HG03460 (cell line): ENCODE results near the gene PAGE2B.
"Not testable (repeated sequence)": the region's sequence is repeated elsewhere in the genome, so short reads cannot be mapped to it uniquely, and the experiment has no call there.

ENCODE experiments used
- ATAC-seq: cut with Tn5 transposase; IDR thresholded peaks from one replicate; pipeline ENCODE4 v1.9.1; 2021; ENCODE audit not compliant: unreplicated experiment

The PAGE2B gene

GRCh38 chrX:55107911-55108310 lies 33.1 kb downstream of the PAGE2B start:
- ATAC-seq, result no peak

DNA sequence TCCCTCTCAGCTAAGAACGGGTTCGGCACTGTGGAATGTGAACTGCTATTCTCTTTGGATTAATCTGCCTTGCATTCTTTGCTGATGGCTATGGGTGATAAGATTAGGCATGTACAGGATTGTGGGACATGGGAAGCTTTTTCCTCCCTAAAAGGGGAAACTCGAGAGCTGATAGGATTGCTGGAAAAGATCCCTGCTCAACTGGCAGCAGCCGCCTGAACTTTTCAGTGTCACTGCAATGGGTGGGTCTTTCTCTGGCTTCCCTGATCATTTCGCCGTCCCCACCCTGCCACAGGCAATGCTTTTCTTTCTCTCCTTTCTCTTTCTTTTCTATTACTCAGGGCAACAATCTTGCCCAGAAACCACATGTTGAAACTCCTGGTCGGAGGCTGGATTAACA lies 34.5 kb downstream of the PAGE2B start:
- ATAC-seq, result no peak

DNA sequence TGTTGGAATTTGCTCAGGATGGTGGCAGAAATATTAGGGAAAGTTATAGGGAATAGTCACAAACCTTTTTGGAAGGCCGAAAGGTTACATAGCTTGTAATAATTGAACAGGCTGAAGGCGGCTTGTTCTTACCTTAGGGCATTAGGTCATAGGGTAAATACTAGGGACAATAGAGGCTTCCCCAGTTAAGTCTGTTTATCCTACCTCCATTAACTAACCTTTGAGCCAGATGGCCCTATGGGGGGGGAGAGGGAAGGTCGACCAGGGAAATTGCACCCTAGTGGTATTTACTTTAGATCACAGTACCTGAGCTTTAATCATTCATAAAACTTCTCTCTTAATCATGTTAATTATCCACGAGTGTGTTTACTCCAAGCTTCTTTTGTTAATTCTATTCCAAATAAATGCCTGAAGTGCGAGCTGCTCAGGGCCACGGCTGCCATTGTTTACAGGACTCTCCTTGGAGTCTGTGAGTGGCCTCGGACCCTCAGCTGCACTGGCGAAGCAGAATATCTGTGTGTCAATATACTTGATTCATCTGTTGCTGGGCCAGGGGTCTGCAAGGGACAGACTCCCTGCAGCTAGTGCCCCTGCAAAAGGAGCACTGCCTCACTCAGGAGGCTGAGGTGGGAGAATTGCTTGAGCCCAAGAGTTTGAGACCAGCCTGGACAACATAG lies 36.9 kb downstream of the PAGE2B start:
- no peak for ATAC-seq

DNA sequence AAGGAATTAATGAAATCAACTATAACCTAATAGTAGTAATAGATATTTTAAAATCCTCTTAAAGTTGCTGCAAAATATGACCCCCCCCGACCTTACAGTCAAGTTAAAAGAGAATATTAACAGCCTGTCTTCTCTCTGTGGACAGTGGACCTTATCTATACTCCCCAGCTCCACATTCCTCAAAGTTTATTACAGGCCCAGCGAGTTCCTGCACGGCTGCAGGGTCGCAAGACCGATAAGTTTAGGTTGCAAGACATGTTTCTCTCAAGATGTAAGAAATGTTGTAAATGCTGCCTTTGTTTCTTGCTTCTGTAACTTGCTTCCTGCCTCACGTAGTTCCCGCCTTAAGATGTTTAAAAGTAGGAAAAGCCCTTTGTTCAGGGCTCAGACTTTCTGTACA lies 41.8 kb downstream of the PAGE2B start:
- not testable (repeated sequence) for ATAC-seq

DNA sequence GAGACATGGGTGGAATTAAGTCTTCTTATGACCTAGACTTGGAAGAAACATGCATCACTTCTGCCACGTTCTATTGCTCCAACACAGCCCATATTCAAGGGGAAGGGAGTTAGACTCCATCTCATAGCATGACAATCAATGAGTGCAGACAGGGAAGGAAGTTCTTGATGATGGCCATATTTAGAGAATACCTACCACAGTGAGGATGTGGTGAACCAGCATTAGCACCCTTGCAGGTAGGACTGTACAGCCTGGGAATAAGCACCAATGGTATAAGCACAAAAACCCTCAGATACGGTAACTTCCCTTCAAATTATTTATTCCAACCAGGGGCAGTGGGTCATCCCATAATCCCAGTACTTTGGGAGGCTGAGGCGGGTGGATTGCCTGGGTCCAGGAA lies 43.7 kb downstream of the PAGE2B start:
- no peak for ATAC-seq

GRCh38 chrX:55119271-55119670 lies 44.4 kb downstream of the PAGE2B start:
- ATAC-seq, result no peak

GRCh38 chrX:55119712-55120111 lies 44.9 kb downstream of the PAGE2B start:
- ATAC-seq, result no peak

GRCh38 chrX:55120761-55121358 lies 46.0 kb downstream of the PAGE2B start:
- ATAC-seq, result no peak

DNA sequence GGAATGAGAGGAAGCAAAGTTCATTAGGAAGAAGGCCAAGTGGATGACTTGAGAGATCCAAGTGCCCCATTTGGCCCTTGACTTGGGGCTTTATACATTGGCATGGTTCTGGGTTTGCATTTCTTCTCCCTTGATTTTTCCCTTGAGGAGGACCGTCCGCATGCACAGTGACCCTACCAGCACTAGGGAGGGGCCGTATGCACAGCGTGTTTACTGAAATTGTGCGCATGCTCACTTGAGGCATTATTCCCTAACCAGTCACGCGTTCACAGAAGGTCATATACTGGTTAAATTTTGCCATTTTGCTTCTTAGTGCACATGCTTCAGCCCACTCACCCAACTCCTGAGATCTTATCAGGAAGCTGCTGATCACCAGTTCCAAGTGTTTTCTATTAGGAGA lies 49.1 kb downstream of the PAGE2B start:
- ATAC-seq, result no peak

DNA sequence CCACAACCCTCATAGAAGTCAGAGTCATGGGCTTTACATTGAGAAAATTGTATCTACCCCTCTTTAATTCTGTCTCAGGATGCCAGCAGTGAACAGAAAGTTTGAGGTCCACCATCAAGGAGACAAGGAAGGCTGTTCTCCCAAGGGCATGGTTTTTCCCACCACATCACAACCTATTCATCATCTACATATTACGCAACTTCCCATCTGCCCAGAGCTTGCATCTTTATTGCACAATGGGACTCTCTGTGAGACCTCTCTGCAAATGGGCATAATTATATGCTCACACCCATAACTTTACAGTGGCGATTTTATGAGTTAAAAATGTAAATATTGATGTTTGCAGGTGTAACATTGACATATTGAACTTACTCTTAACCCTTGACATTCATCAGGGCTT lies 52.9 kb downstream of the PAGE2B start:
- no peak for ATAC-seq
